Endothelial cell of umbilical vein (primary cell): ENCODE measurements around the gene TSPO. TPM values are rescaled to one million over a fixed set of nuclear protein-coding genes. Genes with fewer than 3 reads are reported as not detected.

Experiments
- BruUV-seq: library from RNA; stranded (reverse); fragments of 400-500 nt; replicated peaks from 2 replicates; lab custom pipeline; 2021; lab: Mats Ljungman, UMichigan
- CTCF ChIA-PET: fragments of 300-600, 350-600 bp; sonication (Branson Sonifier 250); formaldehyde crosslinking; loops from one replicate; lab custom pipeline; 2021; ENCODE audit warnings: antibody characterized with exemption, inconsistent platforms; lab: Charles Lee
- POLR2A ChIA-PET: fragments of 300-600, 350-600 bp; sonication (Branson Sonifier 250); formaldehyde crosslinking; loops from one replicate; lab custom pipeline; 2021; ENCODE audit warnings: antibody characterized with exemption, inconsistent platforms; lab: Charles Lee
- DNase-seq: peaks from one replicate; pipeline ENCODE4 v3.0.0-alpha.2; 2011; ENCODE audit warnings: low read depth, low spot score
- FAIRE-seq: peaks from 2 replicates; lab custom pipeline; 2011; peaks lifted over from hg19 to GRCh38; lab: Jason Lieb, UNC
- H2AFZ ChIP-seq: 2 replicates; pipeline ENCODE4 v1.6.0; 2012; ENCODE audit warnings: low read depth, low read length, control low read depth, inconsistent platforms
- H3K27ac ChIP-seq: 2 replicates; pipeline ENCODE4 v1.5.1; 2011; ENCODE audit warnings: low read depth, mild to moderate bottlenecking, control low read depth, low read length, moderate library complexity; ENCODE audit not compliant: insufficient read depth
- H3K27me3 ChIP-seq, 2 experiments: 2 replicates each; pipeline versions ENCODE4 v1.6.0 to v1.6.1; 2011; ENCODE audit warnings: low read length in 2 of 2, mixed read lengths in 1 of 2; ENCODE audit not compliant: control insufficient read depth in 2 of 2, insufficient read depth in 2 of 2
- H3K36me3 ChIP-seq, 2 experiments: 2 replicates in 1 of 2; 3 replicates in 1 of 2; pipeline ENCODE4 v1.5.1; 2011; ENCODE audit warnings: low read length in 2 of 2, mild to moderate bottlenecking in 1 of 2, moderate library complexity in 1 of 2; ENCODE audit not compliant: control insufficient read depth in 2 of 2, insufficient read depth in 2 of 2; ENCODE audit errors: extremely low read depth in 1 of 2
- H3K4me1 ChIP-seq: 3 replicates; pipeline ENCODE4 v1.5.1; 2011; ENCODE audit warnings: mild to moderate bottlenecking, low read length; ENCODE audit not compliant: control insufficient read depth, insufficient read depth; ENCODE audit errors: extremely low read depth
- H3K4me2 ChIP-seq: 2 replicates; pipeline ENCODE4 v1.6.1; 2011; ENCODE audit warnings: low read length, control low read depth, mixed read lengths; ENCODE audit not compliant: insufficient read depth
- H3K4me3 ChIP-seq, 3 experiments: fragments of 200-600 bp in 1 of 3; sonication (generic), shearing (Covaris generic) in 1 of 3; replicated peaks in 1 of 3; 2 replicates each; pipeline ENCODE4 v1.5.1; 2011 to 2016; ENCODE audit warnings: control low read depth in 3 of 3, low read length in 3 of 3, mild to moderate bottlenecking in 2 of 3, inconsistent platforms in 1 of 3, low read depth in 1 of 3, moderate library complexity in 1 of 3; ENCODE audit not compliant: insufficient read depth in 1 of 3
- H3K79me2 ChIP-seq: 2 replicates; pipeline ENCODE4 v1.6.0; 2012; ENCODE audit warnings: low read length, inconsistent platforms; ENCODE audit not compliant: control insufficient read depth, insufficient read depth
- H3K9ac ChIP-seq: replicated peaks from 2 replicates; pipeline ENCODE3; 2011; ENCODE audit warnings: low read length, control low read depth; ENCODE audit not compliant: insufficient read depth; ENCODE audit errors: extremely low read depth
- H3K9me1 ChIP-seq: replicated peaks from 3 replicates; pipeline ENCODE4 v1.6.0; 2011; ENCODE audit warnings: mild to moderate bottlenecking, low read length; ENCODE audit not compliant: control insufficient read depth, insufficient read depth; ENCODE audit errors: extremely low read depth
- H3K9me3 ChIP-seq: replicated peaks from 2 replicates; pipeline ENCODE4 v1.5.1; 2012; ENCODE audit warnings: low read length, inconsistent platforms; ENCODE audit not compliant: control insufficient read depth, insufficient read depth
- H4K20me1 ChIP-seq: replicated peaks from 2 replicates; pipeline ENCODE3; 2011; ENCODE audit warnings: mild to moderate bottlenecking, low read length; ENCODE audit not compliant: control insufficient read depth, insufficient read depth; ENCODE audit errors: extremely low read depth
- EZH2 ChIP-seq: IDR thresholded peaks from 2 replicates; pipeline ENCODE4 v1.6.1; 2012; ENCODE audit warnings: borderline replicate concordance, low read depth, mild to moderate bottlenecking, moderate library complexity, low read length, inconsistent platforms; ENCODE audit not compliant: severe bottlenecking
- FOS ChIP-seq: IDR thresholded peaks from 2 replicates; pipeline ENCODE4 v1.6.1; 2011; ENCODE audit warnings: mild to moderate bottlenecking, low read length, moderate library complexity, borderline replicate concordance; ENCODE audit not compliant: insufficient read depth
- GATA2 ChIP-seq: IDR thresholded peaks from 2 replicates; pipeline ENCODE4 v1.7.0; 2011; ENCODE audit warnings: low read depth, mild to moderate bottlenecking, moderate library complexity, mixed read lengths, low read length; ENCODE audit not compliant: insufficient read length, insufficient read depth
- JUN ChIP-seq: IDR thresholded peaks from 2 replicates; pipeline ENCODE4 v1.6.1; 2011; ENCODE audit warnings: borderline replicate concordance, low read depth; ENCODE audit not compliant: insufficient read length, insufficient read depth
- MAX ChIP-seq: IDR thresholded peaks from 2 replicates; pipeline ENCODE4 v1.6.1; 2011; ENCODE audit not compliant: insufficient read depth, insufficient read length
- MYC ChIP-seq: IDR thresholded peaks from one replicate; pipeline ENCODE4 v1.6.1; 2011; ENCODE audit warnings: mild to moderate bottlenecking, low read depth, low read length
- POLR2A ChIP-seq: IDR thresholded peaks from 2 replicates; pipeline ENCODE4 v1.6.1; 2012; ENCODE audit warnings: low read depth, mild to moderate bottlenecking, control low read depth, low read length
- POLR2AphosphoS5 ChIP-seq: IDR thresholded peaks from 2 replicates; pipeline ENCODE4 v1.6.1; 2012; ENCODE audit warnings: low read depth, mild to moderate bottlenecking, control low read depth, low read length, moderate library complexity; ENCODE audit not compliant: insufficient read depth
- dilution Hi-C: fragments of 300-500 bp; cut with MboI; formaldehyde crosslinking; loops from one replicate; pipeline ENCODE4 v1.15.0; 2019; ENCODE audit warnings: low sequenced_read_pairs; ENCODE audit not compliant: extremely low pct_ligation_motif_present
- intact Hi-C: fragments of 100-400 bp; cut with micrococcal nuclease; formaldehyde crosslinking; loops from one replicate; pipeline ENCODE4 v1.10.0; 2022
- polyA plus RNA-seq, 4 experiments: library from polyadenylated mRNA; depleted of rRNA in 3 of 4; stranded (reverse) in 3 of 4; unstranded in 1 of 4; fragments of >200 nt; gene quantifications; 2 replicates each; pipeline versions ENCODE4 v1.2.1 to v1.2.3, GENCODE V29; 2011 to 2012; ENCODE audit warnings: missing spikeins in 1 of 4
- total RNA-seq: library from RNA; stranded (reverse); gene quantifications from 2 replicates; pipeline ENCODE4 v1.2.3, GENCODE V29; 2021
- TF ChIP-seq, protein P1 (sequence below), 2 donors: IDR thresholded peaks; 1 replicate in 1 of 2; 2 replicates in 1 of 2; pipeline ENCODE4 v1.5.1; 2011; ENCODE audit warnings: low read length in 2 of 2, mild to moderate bottlenecking in 2 of 2, moderate library complexity in 2 of 2, control low read depth in 1 of 2, inconsistent platforms in 1 of 2, low read depth in 1 of 2; ENCODE audit not compliant: insufficient read depth in 1 of 2; ENCODE audit errors: extremely low read depth in 1 of 2

The TSPO gene
- total and polyA plus RNA-seq, 2 donors (not counting 3 experiments of a cell fraction or from before 2014, with no cell fraction given), result 328 to 720 TPM

DNA sequence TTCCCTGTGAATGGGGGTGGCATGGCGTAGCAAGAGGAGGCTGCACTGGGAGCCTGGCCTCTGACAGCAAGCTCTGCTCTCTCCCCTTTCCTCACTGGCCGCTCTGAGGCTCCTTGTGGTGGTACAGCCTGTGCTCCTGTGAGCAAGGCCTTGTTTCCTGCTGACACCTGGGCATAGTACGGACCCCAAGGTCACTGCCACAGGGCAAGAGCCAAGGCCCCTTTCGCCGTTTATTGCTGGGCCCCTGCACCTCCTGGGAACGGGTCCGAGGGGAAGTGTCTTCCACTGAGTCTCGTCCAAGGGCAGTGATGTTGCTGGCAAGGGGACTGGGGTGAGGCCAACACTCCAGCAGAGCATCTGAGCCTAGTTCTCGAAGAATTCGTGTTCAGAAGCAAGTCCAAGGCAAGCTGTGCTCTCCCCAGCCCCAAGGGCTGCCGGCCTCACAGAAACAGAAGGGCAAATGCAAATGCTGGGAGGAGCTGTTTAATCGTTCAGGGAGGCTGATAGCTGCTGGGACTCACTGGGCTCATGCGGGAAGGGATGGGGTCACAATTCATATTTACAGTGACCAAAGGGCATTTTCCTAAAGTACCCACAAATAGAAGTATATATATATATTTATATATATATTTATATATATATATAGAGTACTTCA, 51.5 kb downstream of the TSPO start:
- Histone ChIP-seq H3K4me3 (no peak overlapping the region), H3K9me1 (no peaks in the 10 kb centered on the region), H3K4me2 (no peak overlapping the region), H3K27ac (no peak overlapping the region), H3K9ac (no peak overlapping the region), H3K36me3 (no peaks in the 10 kb centered on the region), H3K27me3 (peaks cover 0 to 2% of the 10 kb centered on the region in 2 experiments), H4K20me1 (no peaks in the 10 kb centered on the region), H2AFZ (no peak overlapping the region), H3K4me1 (no peaks in the 10 kb centered on the region), H3K9me3 (no peaks in the 10 kb centered on the region), H3K79me2 (no peaks in the 10 kb centered on the region)
- dilution Hi-C loops (no loop called here), intact Hi-C loops (no loop called here)
- ChIA-PET CTCF (interaction anchor here (3.5 kb wide), 1 partner anchor 15 kb away, joined by 11 read pairs; no protein-coding TSS in a partner anchor), POLR2A (no interaction called here)
- TF ChIP-seq MYC (no peak), POLR2A (no peak), MAX (no peak), POLR2AphosphoS5 (no peak), GATA2 (no peak), EZH2 (no peak), JUN (no peak)
- FAIRE-seq, result no peak
- DNase-seq, result no peak
- BruUV-seq, result no TSS peak

- no peak overlapping the region for H3K4me2 ChIP-seq
- DNase-seq (no peak), FAIRE-seq (no peak)
- H3K79me2 ChIP-seq, result no peaks in the 10 kb centered on the region
- no TSS peak for BruUV-seq
- no peaks in the 10 kb centered on the region for H3K36me3 ChIP-seq
- no peaks in the 10 kb centered on the region for H3K9me3 ChIP-seq
- H3K9ac ChIP-seq, result no peak overlapping the region
- H3K4me3 ChIP-seq, result no peak overlapping the region
- dilution Hi-C loops, result no loop called here
- H3K9me1 ChIP-seq, result no peaks in the 10 kb centered on the region
- no peak overlapping the region for H2AFZ ChIP-seq
- H3K4me1 ChIP-seq, result no peaks in the 10 kb centered on the region
- intact Hi-C loops, result no loop called here
- ChIA-PET CTCF (interaction anchor here (3.5 kb wide), 1 partner anchor 16 kb away, joined by 11 read pairs; no protein-coding TSS in a partner anchor), POLR2A (no interaction called here)
- H3K27ac ChIP-seq, result no peak overlapping the region
- TF ChIP-seq POLR2A (no peak), MAX (no peak), GATA2 (no peak), MYC (no peak), JUN (no peak), EZH2 (no peak), FOS (no peak), POLR2AphosphoS5 (no peak)
- TF ChIP-seq, protein P1, sequence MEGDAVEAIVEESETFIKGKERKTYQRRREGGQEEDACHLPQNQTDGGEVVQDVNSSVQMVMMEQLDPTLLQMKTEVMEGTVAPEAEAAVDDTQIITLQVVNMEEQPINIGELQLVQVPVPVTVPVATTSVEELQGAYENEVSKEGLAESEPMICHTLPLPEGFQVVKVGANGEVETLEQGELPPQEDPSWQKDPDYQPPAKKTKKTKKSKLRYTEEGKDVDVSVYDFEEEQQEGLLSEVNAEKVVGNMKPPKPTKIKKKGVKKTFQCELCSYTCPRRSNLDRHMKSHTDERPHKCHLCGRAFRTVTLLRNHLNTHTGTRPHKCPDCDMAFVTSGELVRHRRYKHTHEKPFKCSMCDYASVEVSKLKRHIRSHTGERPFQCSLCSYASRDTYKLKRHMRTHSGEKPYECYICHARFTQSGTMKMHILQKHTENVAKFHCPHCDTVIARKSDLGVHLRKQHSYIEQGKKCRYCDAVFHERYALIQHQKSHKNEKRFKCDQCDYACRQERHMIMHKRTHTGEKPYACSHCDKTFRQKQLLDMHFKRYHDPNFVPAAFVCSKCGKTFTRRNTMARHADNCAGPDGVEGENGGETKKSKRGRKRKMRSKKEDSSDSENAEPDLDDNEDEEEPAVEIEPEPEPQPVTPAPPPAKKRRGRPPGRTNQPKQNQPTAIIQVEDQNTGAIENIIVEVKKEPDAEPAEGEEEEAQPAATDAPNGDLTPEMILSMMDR (IDR thresholded peaks at IDR 0.05; ENCODE audit: extremely low read depth in 1 of 2, insufficient read depth in 1 of 2, low read depth in 1 of 2, low read length in 2 of 2), result no peak
- H3K27me3 ChIP-seq, result no peaks in the 10 kb centered on the region
- H4K20me1 ChIP-seq, result no peaks in the 10 kb centered on the region
These were observed 52.2 kb downstream of the TSPO start for GRCh38 chr22:43203471-43203981.
